ENCODE measurements around the gene ALDH7A1. TPM values are rescaled to one million over a fixed set of nuclear protein-coding genes. Genes with fewer than 3 reads are reported as not detected.

The ALDH7A1 gene
- 34.6 and 37.1 TPM in 2 replicates for total RNA-seq

GRCh38 chr5:126594748-126595485, at the start of gene ALDH7A1:
Gene ALDH7A1, minus strand, starts transcription at chr5:126595219. Its CDS starts 21 bp downstream, at chr5:126595198.

GRCh38 chr5:126600631-126601511, 5.9 kb upstream of the ALDH7A1 start, which contains the start of gene PHAX:
Gene PHAX, plus strand, starts transcription at chr5:126600947. Its CDS starts 16 bp downstream, at chr5:126600963.

Other genes starting within 250 kb of the ALDH7A1 start
- gene GRAMD2B, start 171.8 kb downstream of the ALDH7A1 start, total RNA-seq: 22.0 and 26.0 TPM in 2 replicates
- gene PHAX, start 5.7 kb upstream of the ALDH7A1 start, total RNA-seq: 37.1 and 41.4 TPM in 2 replicates
- gene LMNB1, start 181.9 kb upstream of the ALDH7A1 start, total RNA-seq: 7.0 and 13.6 TPM in 2 replicates